ENCODE measurements around the gene SLC2A13.

DNA sequence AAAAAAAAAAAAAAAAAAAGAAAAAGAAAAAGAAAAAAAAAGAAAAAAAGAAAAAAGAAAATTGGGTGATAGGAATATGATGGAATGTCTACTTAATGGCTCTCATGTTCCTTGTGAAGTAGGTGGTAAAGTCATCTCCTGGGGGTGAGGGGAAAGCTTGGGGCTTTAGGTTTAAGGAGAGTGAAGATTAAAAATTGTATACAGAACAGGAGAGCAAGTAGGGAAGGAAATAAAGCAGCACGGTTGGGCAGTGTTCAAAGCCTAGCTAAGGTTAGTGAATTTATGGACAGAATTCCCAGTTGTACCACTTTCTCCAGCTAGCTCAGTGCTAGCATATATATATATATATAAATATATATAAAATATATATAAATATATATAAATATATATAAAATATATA lies 40.0 kb upstream of the SLC2A13 start:
- TF ChIP-seq, protein P1, sequence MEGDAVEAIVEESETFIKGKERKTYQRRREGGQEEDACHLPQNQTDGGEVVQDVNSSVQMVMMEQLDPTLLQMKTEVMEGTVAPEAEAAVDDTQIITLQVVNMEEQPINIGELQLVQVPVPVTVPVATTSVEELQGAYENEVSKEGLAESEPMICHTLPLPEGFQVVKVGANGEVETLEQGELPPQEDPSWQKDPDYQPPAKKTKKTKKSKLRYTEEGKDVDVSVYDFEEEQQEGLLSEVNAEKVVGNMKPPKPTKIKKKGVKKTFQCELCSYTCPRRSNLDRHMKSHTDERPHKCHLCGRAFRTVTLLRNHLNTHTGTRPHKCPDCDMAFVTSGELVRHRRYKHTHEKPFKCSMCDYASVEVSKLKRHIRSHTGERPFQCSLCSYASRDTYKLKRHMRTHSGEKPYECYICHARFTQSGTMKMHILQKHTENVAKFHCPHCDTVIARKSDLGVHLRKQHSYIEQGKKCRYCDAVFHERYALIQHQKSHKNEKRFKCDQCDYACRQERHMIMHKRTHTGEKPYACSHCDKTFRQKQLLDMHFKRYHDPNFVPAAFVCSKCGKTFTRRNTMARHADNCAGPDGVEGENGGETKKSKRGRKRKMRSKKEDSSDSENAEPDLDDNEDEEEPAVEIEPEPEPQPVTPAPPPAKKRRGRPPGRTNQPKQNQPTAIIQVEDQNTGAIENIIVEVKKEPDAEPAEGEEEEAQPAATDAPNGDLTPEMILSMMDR (conservative IDR thresholded peaks at IDR 0.05 in 1 of 2, IDR thresholded peaks at IDR 0.05 in 1 of 2; ENCODE audit: extremely low read depth in 1 of 2, insufficient read depth in 1 of 2, low read depth in 1 of 2, low read length in 2 of 2): no peak
- TF ChIP-seq EZH2 (IDR thresholded peaks at IDR 0.05; ENCODE audit: borderline replicate concordance, low read length): no peak

Data from mammary epithelial cell (primary cell).